DMS114 treated with DMSO at 0.1 percent for 48 hours (cell line): Measurements from ENCODE around the gene ACP7.
"Not testable (repeated sequence)": the region's sequence is repeated elsewhere in the genome, so short reads cannot be mapped to it uniquely, and the experiment has no call there.

ENCODE experiments used
- DNase-seq: peaks from one replicate; lab custom pipeline; 2025; ENCODE audit not compliant: unreplicated experiment; lab: John Stamatoyannopoulos, UW

The ACP7 gene

DNA sequence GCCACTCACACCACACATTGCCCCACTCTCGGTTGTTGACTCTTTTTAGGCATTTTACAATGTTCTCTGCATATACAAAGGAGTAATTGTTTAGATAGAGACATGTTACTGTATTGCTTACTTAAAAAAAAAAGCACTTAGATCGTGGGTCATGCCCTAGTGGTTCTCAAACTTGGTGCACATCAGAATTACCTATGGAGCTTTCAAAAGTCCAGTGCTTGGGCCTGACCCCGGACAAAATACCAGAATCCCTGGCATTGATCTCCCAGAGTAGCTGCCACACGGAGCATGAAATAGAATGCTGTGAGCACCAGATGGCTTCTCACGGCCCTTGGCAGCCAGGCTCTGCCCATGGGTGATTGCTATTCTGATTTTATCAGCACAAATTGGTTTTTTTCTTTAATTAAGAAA is 20.0 kb downstream of the ACP7 start:
- DNase-seq = no peak

DNA sequence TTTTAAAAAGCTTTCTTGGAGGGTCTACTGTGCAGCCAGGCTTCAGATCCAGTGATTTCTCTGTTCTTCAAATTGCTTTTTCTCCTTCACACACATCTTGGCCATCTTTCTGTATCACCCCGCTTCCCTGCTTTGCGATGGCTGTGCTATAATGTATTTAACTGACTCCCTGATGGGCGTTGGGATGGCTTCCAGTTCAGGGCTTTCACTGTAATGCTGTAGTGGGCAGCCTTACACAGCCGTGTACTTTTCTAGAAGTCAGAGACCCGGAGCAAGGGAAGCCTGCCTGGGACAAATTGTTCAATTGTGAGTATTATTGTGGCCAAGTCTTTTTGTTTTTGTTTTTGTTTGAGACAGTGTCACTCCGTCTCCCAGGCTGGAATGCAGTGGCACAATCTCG is 22.0 kb downstream of the ACP7 start:
- no peak for DNase-seq

DNA sequence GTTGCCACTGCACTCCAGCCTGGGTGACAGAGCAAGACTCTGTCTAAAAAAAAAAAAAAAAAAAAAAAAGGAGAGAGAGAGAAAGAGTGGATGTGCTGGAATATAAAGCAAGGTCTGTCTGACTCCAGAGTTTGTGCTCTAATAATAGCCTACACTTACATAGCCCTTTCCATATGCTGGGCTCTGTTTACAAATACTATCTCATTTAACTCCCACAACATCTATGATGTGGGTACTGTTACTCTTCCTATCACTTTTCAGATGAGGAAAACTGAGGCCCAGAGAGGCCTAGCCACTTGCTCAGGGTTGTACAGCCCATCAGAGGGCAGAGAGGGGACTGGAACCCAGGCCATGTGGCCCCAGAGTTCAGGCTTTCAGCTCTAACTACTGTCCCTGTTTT is 25.5 kb downstream of the ACP7 start:
- no peak for DNase-seq

DNA sequence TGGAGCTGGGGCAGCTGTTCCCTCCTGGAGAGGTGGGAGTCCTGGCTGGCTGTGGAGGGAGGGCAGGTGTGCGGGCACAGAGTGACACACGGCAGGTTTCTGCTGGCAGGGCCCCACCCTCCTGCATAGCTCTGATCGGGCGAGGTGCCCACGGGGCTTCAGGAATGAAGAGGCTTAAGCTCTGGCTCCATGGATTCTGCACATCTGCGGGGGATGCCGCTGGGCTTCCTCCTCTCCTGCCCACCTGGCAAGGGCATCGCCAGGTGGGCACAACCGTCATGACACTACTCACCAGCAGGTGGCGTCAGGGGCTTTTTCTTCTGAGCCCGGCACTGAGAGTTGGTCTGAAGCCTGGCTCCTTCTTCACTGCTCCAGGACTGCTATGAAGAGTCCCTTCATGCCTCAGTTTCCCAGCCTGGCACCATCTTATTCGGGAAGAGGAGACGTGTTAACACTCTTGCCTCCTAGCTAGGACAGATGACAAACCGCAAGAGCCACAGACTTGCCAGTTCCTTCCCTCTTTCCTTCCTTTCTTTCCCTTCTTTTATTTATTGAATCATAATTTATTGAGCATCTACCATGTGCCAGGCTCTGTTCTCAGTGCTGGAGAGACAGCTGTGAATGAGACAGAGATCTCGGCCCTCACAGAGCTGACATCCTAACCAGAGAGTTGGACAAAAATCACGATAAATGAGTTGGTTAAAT is 26.2 kb downstream of the ACP7 start:
- peak; percentile 34 for DNase-seq

DNA sequence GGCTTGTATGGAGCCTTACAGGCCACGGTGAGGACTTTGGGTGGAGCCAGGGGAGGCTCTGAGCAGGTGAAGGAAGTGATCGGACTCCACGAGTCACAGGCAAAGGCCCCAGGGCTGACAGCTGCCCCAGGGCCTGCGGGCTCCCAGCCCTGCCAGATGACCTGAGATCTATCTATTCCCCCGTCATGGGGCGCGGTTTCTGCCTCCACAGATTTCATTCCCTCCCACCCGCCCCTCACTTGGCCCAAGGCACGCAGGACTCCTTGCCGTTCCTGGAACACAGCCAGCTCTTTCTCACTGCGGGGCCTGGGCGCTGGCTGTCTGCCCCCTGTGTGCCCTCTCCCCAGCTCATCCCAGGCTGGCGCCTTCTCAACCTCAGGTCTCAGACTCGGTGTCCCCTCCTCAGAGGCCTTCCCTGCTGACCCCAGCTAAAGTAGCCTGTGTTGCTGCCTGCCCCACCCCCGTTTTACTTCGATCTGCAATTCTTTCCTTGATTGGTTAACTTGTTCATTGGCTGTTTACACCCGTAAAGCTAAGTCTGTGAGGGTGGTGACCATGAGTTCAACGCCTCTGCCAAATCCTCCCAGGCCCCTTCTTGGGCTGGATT is 27.5 kb downstream of the ACP7 start:
- DNase-seq = no peak

DNA sequence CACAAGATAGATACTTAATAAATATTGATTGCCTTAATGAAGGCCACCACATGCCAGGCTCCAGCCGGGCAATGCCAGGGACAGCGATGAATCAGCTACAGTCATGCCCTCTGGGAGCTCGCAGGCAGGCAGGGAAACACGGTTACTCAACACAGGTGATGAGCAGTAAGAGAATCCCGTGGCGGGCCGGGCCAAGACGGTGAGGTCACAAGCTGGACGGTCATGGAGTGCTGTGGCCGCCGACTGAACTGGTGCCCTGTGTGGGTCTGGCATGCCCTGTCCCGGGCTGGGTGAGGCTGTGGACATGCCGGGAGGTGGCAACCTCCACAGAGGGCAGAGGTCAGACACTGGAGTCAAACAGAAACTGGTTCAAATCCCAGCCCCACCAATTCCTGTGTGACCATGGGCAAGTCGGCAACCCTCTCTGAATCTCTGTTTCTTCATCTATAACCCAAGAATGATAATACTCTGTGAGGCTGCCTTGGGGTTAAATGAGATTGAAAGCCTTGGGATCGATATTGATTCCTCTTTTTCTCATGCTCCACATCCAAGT is 28.2 kb downstream of the ACP7 start:
- DNase-seq = no peak

DNA sequence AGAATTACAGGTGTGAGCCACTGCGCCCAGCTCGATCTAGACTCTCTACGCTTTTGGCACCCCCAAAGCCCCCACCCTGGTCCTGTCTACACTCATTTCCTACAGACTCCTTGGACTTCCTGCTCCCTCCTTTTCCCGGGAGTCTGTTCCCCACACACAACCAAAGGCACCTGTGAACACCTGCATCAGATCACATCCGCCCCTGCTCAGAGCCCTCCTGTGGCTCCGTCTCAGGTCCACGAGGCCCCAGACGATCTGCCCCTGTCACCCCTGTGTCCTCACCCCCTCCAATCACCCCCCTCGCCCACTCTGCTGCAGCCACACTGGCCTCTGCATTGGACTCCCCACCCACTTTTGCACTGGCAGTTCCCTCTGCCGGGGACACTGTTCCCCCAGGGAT is 29.0 kb downstream of the ACP7 start:
- DNase-seq = no peak

DNA sequence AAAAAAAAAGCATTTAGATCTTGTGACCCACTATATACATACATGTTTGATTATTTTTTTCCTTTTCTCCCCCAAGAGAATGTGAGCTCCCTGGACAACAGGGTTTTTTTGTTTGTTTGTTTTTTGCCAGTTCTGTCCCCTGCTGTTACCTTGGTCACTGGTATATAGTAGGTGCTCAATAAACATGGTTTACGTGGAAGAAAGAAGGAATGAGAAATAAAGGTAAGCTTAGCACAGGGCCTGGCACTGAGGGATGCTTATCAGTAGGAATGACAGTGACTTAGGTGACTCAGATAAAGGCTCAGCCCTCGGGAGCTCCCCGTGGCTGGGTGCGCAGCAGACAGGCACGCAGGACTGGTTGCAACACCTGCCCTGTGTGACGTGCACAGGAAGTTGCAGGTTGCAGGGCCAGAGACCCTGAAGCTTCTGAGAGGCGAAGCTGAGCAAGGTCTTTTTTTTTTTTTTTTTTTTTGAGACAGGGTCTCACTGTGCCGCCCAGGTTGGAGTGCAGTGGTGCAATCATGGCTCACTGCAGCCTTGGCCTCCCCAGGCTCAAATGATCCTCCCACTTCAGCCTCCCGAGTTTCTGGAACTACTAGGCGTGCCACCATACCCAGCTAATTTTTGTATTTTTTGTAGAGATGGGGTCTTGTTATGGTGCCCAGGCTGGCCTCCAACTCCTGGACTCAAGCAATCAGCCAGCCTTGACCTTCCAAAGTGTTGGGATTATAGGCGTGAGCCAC is 31.1 kb downstream of the ACP7 start:
- DNase-seq = no peak

DNA sequence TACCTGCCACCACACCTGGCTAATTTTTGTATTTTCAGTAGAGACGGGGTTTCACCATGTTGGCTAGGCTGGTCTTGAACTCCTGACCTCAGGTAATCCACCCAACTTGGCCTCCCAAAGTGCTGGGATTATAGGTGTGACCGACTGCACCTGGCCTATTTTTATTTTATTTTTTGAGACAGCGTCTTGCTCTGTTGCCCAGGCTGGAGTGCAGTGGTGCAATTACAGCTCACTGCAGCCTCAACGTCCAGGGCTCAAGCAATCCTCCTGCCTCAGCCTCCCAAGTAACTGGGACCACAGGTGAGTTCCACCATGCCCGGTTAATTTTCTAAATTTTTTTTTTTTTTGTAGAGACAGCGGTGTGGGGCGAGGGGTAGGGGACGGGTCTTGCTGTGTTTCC is 32.9 kb downstream of the ACP7 start:
- not testable (repeated sequence) for DNase-seq

DNA sequence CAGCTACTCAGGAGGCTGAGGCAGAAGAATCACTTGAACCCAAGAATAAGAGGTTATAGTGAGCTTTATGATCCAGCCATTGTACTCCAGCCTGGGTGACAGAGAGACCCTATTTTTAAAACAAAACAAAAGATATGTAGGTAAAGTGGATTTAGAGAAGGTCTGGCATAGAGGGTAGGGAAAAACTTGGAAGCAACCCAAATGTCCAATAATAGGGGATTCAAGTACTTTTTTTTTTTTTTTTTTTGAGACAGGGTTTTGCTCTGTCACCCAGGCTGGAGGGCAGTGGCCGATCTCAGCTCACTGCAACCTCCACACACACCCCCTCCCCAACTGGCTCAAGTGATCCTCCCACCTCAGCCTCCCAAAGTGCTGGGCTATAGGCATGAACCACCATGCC is 35.7 kb downstream of the ACP7 start:
- DNase-seq = no peak

DNA sequence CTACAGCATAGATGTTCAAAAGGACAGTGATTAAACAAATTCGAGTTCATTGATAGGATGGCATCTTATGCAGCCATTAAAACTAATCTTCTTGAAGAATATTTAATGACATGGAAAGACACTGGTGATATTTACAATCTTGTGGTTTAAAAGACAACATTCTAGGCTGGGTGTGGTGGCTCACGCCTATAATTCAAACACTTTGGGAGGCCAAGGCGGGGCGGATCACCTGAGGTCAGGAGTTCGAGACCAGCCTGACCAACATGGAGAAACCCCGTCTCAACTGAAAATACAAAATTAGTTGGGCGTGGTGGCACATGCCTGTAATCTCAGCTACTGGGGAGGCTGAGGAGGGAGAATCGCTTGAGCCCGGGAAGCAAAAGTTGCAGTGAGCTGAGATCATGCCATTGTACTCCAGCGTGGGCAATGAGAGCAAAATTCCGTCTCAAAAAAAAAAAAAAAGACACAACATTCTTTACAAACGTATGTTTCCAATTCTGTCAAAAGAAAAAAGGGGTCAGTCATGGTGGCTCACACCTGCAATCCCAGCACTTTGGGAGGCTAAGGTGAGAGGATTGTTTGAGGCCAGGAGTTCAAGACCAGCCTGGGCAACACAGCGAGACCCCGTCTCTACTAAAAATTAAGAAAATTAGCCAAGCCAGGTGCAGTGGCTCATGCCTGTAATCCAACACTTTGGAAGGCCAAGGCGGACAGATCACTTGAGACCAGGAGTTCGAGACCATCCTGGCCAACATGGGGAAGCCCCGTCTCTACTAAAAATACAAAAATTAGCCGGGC is 39.0 kb downstream of the ACP7 start:
- no peak for DNase-seq

DNA sequence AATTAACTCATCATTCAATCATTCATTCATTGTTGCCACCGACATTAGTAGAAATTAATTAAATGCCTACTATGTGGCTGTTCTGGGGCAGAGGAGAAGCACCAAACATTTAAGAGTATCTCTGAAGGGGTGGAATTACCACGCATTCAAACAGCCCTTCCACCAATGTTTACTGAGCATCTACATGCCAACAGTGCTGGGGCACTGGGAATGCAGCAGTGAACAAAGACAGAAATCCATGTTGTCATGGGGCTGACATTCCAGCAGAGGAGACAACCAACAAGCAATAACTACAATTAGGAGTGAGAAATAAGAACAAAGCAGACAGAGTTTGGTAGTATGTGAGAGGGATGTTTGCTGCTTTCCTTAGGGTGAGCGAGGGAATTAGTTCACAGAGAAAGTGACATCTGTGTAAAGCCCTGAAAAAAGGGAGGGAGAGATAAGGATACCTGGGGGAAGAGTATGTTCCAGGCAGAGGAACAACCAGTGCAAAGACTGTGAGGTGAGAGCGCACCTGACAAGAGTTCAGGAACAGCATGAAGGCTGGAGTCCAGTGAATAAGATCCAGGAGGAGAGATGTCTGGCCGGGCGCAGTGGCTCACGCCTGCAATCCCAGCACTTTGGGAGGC is 40.1 kb downstream of the ACP7 start:
- no peak for DNase-seq

DNA sequence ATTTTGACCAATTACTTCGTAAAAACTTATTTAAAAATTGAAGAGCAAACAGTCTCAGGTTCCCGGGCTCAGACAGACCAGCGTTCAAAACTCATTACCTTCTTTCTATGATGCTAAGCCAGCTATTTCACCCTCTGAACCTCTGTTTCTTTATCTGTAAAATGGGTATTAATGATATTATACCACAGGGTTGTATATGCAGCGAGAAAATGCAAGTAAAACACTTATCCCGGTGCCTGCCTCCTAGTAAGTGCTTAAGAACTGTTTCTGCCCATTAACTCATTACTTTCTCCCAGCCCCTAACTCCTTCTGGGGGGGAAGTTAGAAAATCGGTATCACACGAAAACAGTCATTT is 41.0 kb downstream of the ACP7 start:
- no peak for DNase-seq

DNA sequence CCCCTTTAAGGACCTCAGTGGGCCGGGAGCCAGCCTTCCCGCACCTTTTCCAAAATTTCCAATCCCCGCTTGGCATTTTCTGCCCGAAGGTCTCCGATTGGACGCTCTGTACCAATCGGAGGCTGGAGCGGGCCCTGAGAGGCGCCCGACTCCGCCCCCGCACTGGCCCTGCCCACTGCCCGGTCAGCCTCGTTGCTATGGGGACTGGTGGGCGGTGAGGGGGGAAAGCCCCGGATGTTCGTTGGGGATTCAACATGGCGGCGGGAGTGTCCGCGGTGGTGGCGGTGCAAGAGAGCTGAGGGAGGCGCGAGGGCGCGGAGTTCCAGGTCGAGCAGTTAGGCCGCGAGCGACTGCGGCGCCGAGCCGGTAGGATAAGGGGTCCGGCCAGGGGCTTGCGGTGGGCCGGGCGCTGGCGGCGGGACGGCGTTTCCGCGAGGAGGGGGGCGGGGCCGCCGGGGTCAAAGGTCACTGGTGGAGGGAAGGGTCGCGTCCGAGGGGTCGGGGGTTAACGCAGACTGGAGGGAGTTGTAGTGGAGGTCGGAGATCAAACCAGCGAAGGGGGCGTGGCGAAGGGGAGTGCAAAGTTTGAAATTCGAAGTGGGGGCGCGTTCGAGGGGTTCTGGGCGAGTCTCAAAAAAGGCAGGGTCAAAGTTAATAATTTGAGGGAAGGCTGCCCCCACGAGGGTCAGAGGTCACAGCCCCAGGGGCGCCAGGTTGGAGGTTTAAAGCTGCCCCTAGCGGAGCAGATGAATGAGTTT is 41.6 kb downstream of the ACP7 start, which contains the start of gene PAK4:
TSS of gene PAK4 (plus strand) at position 233 of the 758 bp plus-strand sequence. CDS start 43,768 bp downstream, outside the sequence.
- DNase-seq = peak; percentile 97

DNA sequence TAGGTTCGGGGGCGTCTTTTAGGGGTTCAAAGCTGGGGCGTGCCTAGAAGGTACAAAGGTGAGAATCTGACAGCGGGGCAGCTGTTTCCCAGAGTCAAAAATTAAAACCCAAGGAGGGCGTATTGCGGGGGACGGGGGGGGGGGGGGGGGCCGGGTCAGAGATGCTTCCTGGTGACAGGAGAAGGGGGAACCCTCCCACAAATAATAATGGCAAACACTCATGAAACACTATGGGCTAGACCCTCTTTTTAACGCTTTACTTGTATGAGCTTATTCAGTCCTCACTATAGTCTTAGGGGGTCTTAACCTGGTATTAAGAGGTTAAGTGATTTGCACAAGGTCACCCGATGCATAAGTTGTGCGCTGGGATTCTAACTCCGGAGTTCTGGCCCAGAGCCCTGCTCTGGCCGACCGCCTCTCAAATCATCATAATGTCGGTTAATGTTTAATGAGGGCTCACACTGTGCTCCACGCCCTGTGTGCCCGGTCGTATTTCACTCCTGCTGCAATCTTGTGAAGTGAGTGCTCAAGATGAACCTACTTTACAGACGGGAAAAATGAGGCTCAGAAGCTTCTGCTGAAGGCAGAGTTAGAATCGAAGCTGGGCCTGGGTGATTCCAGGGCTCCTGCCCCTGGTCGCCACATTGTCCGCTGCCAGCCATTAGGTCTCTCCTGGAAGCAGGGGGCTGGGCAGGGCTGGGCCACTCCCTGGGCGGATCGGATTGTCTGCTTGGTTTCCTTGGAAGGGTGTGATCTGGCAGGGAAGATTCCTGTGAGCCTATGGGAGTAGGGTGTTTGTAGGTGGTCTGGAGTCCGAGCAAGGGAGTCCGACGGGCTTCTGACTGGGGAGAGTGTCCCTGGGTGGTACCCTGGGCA is 42.4 kb downstream of the ACP7 start:
- no peak for DNase-seq

DNA sequence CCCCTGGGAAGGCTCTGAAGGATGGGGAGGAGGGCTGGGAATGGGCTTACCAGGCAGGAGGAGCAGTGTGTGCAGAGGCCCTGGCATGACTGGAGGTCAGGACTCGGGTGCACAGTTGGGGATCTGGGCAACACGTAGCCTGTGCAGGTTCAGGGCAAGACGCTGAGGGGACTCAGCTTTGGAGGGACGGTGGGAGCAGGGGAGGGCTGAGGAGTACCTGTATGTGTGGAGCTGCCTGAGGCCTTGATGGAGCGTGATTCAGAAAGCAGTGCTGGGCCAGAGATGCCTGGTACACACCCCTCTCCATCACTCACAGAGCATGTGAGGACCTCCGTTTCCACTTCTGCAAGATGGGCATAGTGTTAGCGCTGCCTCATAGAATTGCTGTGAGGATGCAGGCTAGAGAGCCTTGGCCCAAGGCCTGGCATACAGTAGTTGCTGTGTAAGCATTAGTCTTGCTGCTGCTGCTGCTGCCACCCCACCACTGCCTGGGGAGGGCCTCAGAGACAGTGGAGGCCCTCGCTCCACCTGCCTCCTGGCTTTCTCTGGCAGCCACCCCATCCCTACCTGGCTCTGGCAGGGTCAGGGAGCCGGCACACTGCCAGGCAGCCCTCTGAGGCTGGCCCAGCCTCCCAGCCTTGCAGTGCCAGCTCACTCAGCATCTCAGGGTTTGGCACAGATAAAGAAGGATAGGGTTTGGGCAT is 43.8 kb downstream of the ACP7 start:
- no peak for DNase-seq

DNA sequence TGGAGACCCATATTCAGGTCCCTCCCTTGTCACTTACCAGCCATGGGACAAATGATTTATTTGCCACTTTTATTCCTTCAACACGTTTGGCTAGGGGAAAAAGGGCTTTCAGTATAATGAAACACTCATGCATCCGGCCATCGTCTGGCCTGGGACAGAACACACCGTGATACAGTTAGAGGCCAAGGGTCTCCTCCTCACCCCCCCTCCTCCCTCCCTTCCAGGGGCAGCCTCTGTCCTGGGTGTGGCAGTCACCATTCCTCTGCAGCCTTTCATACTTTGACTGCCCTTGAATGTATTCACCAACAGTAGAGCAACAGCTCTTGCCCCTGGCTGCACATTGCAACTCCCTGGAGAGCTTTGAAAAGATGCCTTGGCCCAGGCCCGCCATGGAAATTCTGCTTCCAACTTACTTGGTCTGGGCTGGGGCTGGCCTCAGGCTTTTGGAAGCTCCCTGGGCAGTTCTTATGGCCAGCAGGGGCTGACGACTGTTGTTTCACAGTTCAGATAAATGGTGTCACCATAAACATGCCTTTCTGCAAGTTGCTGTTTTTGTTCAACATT is 44.4 kb downstream of the ACP7 start:
- DNase-seq = no peak

DNA sequence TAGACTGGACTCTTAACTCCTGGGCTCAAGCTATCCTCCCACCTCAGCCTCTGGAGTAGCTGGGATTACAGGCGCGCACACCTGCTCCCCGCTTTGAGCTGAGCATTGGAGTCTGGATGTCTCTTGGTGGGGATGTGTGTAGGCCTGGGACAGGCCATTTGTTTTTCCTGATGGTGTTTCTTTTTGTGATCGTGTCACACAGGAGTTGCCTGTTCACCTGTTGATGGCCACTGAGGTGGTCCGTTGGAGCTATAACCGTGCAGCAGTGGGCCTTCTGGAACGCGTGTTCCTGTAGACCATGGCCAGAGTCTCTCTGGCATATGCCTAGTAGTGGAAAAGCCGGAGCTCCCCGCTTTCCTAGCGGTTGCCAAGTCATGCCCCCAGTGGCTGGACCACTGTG is 44.9 kb downstream of the ACP7 start:
- DNase-seq = no peak
